Gastroesophageal sphincter (tissue), 3 donors: Measurements from ENCODE around the gene ENPP3.
"Not testable (repeated sequence)": the region's sequence is repeated elsewhere in the genome, so short reads cannot be mapped to it uniquely, and the experiment has no call there.

Experiments
- POLR2AphosphoS5 ChIP-seq: sonication (generic); formaldehyde crosslinking; IDR thresholded peaks from one replicate; pipeline ENCODE4 v1.6.1; 2017; ENCODE audit warnings: antibody characterized with exemption
- TF ChIP-seq, protein P1 (sequence below), 4 experiments: fragments of 200-600 bp in 2 of 4; fragments of 450-650 bp in 2 of 4; sonication (generic) in 1 of 4; IDR thresholded peaks; one replicate each; pipeline ENCODE4 v1.5.1; 2017 to 2019; ENCODE audit warnings: antibody characterized with exemption in 4 of 4, mild to moderate bottlenecking in 2 of 4, moderate library complexity in 2 of 4

DNA sequence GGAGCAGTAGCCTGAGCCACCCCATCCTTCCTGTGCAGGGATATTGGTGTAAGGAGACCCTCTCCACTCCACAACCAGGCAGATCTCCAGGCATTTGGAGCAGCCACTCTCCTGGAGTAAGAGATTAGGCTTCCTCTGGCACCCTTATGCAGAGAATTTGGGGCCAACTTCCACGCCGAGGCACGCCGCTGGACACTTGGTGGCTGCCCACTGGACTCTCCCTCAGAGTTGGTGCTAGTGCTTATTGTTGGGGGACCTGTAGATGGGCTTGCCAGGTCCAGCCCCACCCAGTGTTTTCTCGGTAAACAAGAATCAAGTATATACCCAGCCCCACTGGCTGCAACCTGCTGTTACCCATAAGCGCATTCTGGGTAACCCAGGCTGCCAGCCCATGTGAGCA is 78.5 kb downstream of the ENPP3 start:
- TF ChIP-seq POLR2AphosphoS5 = not testable (repeated sequence)
- TF ChIP-seq, protein P1, sequence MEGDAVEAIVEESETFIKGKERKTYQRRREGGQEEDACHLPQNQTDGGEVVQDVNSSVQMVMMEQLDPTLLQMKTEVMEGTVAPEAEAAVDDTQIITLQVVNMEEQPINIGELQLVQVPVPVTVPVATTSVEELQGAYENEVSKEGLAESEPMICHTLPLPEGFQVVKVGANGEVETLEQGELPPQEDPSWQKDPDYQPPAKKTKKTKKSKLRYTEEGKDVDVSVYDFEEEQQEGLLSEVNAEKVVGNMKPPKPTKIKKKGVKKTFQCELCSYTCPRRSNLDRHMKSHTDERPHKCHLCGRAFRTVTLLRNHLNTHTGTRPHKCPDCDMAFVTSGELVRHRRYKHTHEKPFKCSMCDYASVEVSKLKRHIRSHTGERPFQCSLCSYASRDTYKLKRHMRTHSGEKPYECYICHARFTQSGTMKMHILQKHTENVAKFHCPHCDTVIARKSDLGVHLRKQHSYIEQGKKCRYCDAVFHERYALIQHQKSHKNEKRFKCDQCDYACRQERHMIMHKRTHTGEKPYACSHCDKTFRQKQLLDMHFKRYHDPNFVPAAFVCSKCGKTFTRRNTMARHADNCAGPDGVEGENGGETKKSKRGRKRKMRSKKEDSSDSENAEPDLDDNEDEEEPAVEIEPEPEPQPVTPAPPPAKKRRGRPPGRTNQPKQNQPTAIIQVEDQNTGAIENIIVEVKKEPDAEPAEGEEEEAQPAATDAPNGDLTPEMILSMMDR (IDR thresholded peaks at IDR 0.05) = not testable (repeated sequence)
